GM21423 (cell line): ENCODE data around the gene GNAQ.
"Not testable (repeated sequence)": the region's sequence is repeated elsewhere in the genome, so short reads cannot be mapped to it uniquely, and the experiment has no call there.

Experiments used
- ATAC-seq: cut with Tn5 transposase; IDR thresholded peaks from one replicate; pipeline ENCODE4 v1.9.1; 2021; ENCODE audit warnings: mild to moderate bottlenecking, moderate library complexity; ENCODE audit not compliant: unreplicated experiment

Gene GNAQ

GRCh38 chr9:77712533-77713130, 319.0 kb downstream of the GNAQ start:
- no peak for ATAC-seq

- no peak for ATAC-seq
These were observed 320.5 kb downstream of the GNAQ start for GRCh38 chr9:77710965-77711648.

GRCh38 chr9:77710316-77710715, 321.3 kb downstream of the GNAQ start:
- no peak for ATAC-seq

GRCh38 chr9:77708064-77708815, 323.4 kb downstream of the GNAQ start:
- no peak for ATAC-seq

GRCh38 chr9:77707383-77708063, 324.1 kb downstream of the GNAQ start:
- ATAC-seq, result no peak

GRCh38 chr9:77705636-77706035, 326.0 kb downstream of the GNAQ start:
- ATAC-seq, result no peak

GRCh38 chr9:77702521-77703390, 328.9 kb downstream of the GNAQ start:
- ATAC-seq, result not testable (repeated sequence)

- no peak for ATAC-seq
These were observed 334.2 kb downstream of the GNAQ start for GRCh38 chr9:77697238-77697984.

- ATAC-seq, result not testable (repeated sequence)
These were observed 340.9 kb downstream of the GNAQ start for GRCh38 chr9:77690723-77691122.

- not testable (repeated sequence) for ATAC-seq
These were observed 341.5 kb downstream of the GNAQ start for GRCh38 chr9:77690119-77690518.

- not testable (repeated sequence) for ATAC-seq
These were observed 343.9 kb downstream of the GNAQ start for GRCh38 chr9:77687737-77688136.

GRCh38 chr9:77680581-77680980, 351.0 kb downstream of the GNAQ start:
- no peak for ATAC-seq

- no peak for ATAC-seq
These were observed 351.8 kb downstream of the GNAQ start for GRCh38 chr9:77679661-77680368.

GRCh38 chr9:77679088-77679487, 352.5 kb downstream of the GNAQ start:
- ATAC-seq, result no peak

- ATAC-seq, result no peak
These were observed 353.6 kb downstream of the GNAQ start for GRCh38 chr9:77677957-77678535.

- no peak for ATAC-seq
These were observed 354.2 kb downstream of the GNAQ start for GRCh38 chr9:77677397-77677796.

- no peak for ATAC-seq
These were observed 357.4 kb downstream of the GNAQ start for GRCh38 chr9:77673941-77674791.

- no peak for ATAC-seq
These were observed 359.4 kb downstream of the GNAQ start for GRCh38 chr9:77672183-77672582.
